HEK293T (cell line): Measurements from ENCODE around the gene CA12.

Experiments
- ARNT ChIP-seq: fragments of 450-650 bp; IDR thresholded peaks from 2 replicates; pipeline ENCODE4 v1.6.1; 2017; ENCODE audit warnings: mild to moderate bottlenecking
- ELF4 ChIP-seq: fragments of 450-650 bp; IDR thresholded peaks from 2 replicates; pipeline ENCODE4 v1.6.1; 2017; ENCODE audit warnings: antibody characterized with exemption
- FOXA1 ChIP-seq: fragments of 450-650 bp; IDR thresholded peaks from 2 replicates; pipeline ENCODE4 v1.6.1; 2016; ENCODE audit warnings: mild to moderate bottlenecking
- FOXM1 ChIP-seq: fragments of 450-650 bp; IDR thresholded peaks from 2 replicates; pipeline ENCODE4 v1.6.1; 2017; ENCODE audit warnings: mild to moderate bottlenecking, borderline replicate concordance
- HDGF ChIP-seq: fragments of 450-650 bp; IDR thresholded peaks from 2 replicates; pipeline ENCODE4 v1.6.1; 2017; ENCODE audit warnings: antibody characterized with exemption, borderline replicate concordance
- SP1 ChIP-seq: fragments of 450-650 bp; IDR thresholded peaks from 2 replicates; pipeline ENCODE4 v1.6.1; 2017
- ZNF384 ChIP-seq: fragments of 450-650 bp; IDR thresholded peaks from 2 replicates; pipeline ENCODE4 v1.6.1; 2016

DNA sequence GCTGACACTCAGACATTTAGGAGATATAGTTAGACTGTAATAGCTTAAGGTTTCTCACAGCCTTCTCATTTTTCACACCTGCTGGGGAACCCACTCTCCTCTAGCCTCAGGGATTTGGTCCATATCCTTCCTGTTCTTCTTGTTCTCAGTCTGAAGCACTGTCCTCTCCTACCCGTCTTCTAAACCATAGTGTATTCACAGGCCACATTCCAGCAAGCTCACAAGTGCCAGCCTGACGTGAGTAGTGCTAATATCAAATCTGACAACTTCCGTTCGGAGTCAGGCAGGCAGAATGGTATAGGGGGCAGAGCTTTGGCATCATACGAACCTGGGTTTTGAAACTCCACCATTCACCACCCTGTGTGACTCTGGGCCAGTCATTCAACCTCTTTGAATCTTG lies 6.9 kb upstream of the CA12 start:
- TF ChIP-seq FOXM1 (no peak), ZNF384 (no peak), SP1 (no peak), FOXA1 (no peak), ARNT (no peak), ELF4 (no peak), HDGF (no peak)
